SK-N-SH (cell line): ENCODE data around the gene PMM2. TPM values are rescaled to one million over a fixed set of nuclear protein-coding genes. Genes with fewer than 3 reads are reported as not detected.
A peak's percentile ranks its signal among the peaks of the same experiment; 100 is the strongest.
"Not testable (repeated sequence)": the region's sequence is repeated elsewhere in the genome, so short reads cannot be mapped to it uniquely, and the experiment has no call there.

Experiments
- CTCF ChIA-PET: fragments of 300-600, 350-600 bp; formaldehyde crosslinking; extraction: SDS; loops from one replicate; lab custom pipeline; 2021; lab: Yijun Ruan, JAX
- POLR2A ChIA-PET: fragments of 350-600 bp; sonication (Branson Sonifier 250); formaldehyde crosslinking; extraction: SDS; loops from one replicate; lab custom pipeline; 2020; ENCODE audit warnings: antibody characterized with exemption, inconsistent platforms; lab: Yijun Ruan, JAX
- DNase-seq: peaks from one replicate; pipeline ENCODE4 v3.0.0; 2012
- H2AFZ ChIP-seq: fragments of 200-600 bp; sonication (generic); 2 replicates; pipeline ENCODE4 v1.8.1; 2016; ENCODE audit warnings: antibody characterized with exemption, mild to moderate bottlenecking, low read depth
- H3F3A ChIP-seq: fragments of 200-600 bp; sonication (generic); replicated peaks from 2 replicates; pipeline ENCODE3; 2016; ENCODE audit warnings: antibody characterized with exemption, mild to moderate bottlenecking; ENCODE audit not compliant: insufficient read depth
- H3K27ac ChIP-seq, 2 experiments: fragments of 200-500 bp in 1 of 2; fragments of 200-600 bp in 1 of 2; sonication (Bioruptor generic) in 1 of 2; sonication (generic), shearing (Covaris generic) in 1 of 2; 2 replicates each; pipeline versions ENCODE4 v1.5.1 to v1.6.1; 2014 to 2016; ENCODE audit warnings: low read depth in 2 of 2, inconsistent platforms in 1 of 2, low read length in 1 of 2, mild to moderate bottlenecking in 1 of 2, mixed read lengths in 1 of 2
- H3K27me3 ChIP-seq: fragments of 200-600 bp; sonication (generic), shearing (Covaris generic); 2 replicates; pipeline ENCODE4 v1.6.1; 2016; ENCODE audit warnings: mixed run types; ENCODE audit not compliant: insufficient read depth
- H3K36me3 ChIP-seq, 2 experiments: fragments of 200-500 bp in 1 of 2; fragments of 200-600 bp in 1 of 2; sonication (Bioruptor generic) in 1 of 2; sonication (generic) in 1 of 2; replicated peaks in 1 of 2; 2 replicates each; pipeline versions ENCODE3 to v1.5.1; 2014 to 2016; ENCODE audit warnings: low read length in 1 of 2, mild to moderate bottlenecking in 1 of 2; ENCODE audit not compliant: insufficient read depth in 2 of 2, control insufficient read depth in 1 of 2
- H3K4me1 ChIP-seq, 2 experiments: fragments of 200-500 bp in 1 of 2; fragments of 200-600 bp in 1 of 2; sonication (Bioruptor generic) in 1 of 2; sonication (generic), shearing (Covaris generic) in 1 of 2; 2 replicates each; pipeline versions ENCODE4 v1.5.1 to v1.6.1; 2014 to 2016; ENCODE audit warnings: low read depth in 1 of 2, low read length in 1 of 2, mixed run types in 1 of 2; ENCODE audit not compliant: insufficient read depth in 2 of 2, control insufficient read depth in 1 of 2
- H3K4me2 ChIP-seq: fragments of 200-600 bp; sonication (generic), shearing (Covaris generic); 2 replicates; pipeline ENCODE4 v1.6.1; 2017; ENCODE audit warnings: mixed run types
- H3K4me3 ChIP-seq, 2 experiments: fragments of 200-500 bp in 1 of 2; fragments of 200-600 bp in 1 of 2; sonication (Bioruptor generic) in 1 of 2; sonication (generic), shearing (Covaris generic) in 1 of 2; 2 replicates each; pipeline versions ENCODE4 v1.5.1 to v1.8.1; 2014 to 2016; ENCODE audit warnings: low read depth in 2 of 2, inconsistent platforms in 1 of 2, low read length in 1 of 2, mild to moderate bottlenecking in 1 of 2, mixed read lengths in 1 of 2, moderate library complexity in 1 of 2
- H3K79me2 ChIP-seq: fragments of 200-600 bp; sonication (generic); 2 replicates; pipeline ENCODE4 v1.8.1; 2017; ENCODE audit warnings: mild to moderate bottlenecking; ENCODE audit not compliant: insufficient read depth
- H3K9ac ChIP-seq: fragments of 200-600 bp; sonication (generic); 2 replicates; pipeline ENCODE4 v1.6.1; 2017; ENCODE audit warnings: mixed run types
- H3K9me2 ChIP-seq: fragments of 200-600 bp; sonication (generic); 2 replicates; pipeline ENCODE4 v1.6.1; 2017; ENCODE audit warnings: mixed run types
- H3K9me3 ChIP-seq: fragments of 200-600 bp; sonication (generic); 2 replicates; pipeline ENCODE4 v1.6.1; 2017; ENCODE audit warnings: mixed run types, mild to moderate bottlenecking, moderate library complexity
- H4K20me1 ChIP-seq: fragments of 200-600 bp; sonication (generic); 2 replicates; pipeline ENCODE4 v1.6.1; 2017; ENCODE audit warnings: mild to moderate bottlenecking, mixed run types; ENCODE audit not compliant: insufficient read depth
- ELF1 ChIP-seq: IDR thresholded peaks from 2 replicates; pipeline ENCODE4 v1.4.0; 2012
- EZH2phosphoT487 ChIP-seq: fragments of 200-600 bp; sonication (generic); IDR thresholded peaks from 2 replicates; pipeline ENCODE4 v1.6.1; 2017; ENCODE audit warnings: low read depth, mixed run types, mild to moderate bottlenecking, antibody characterized with exemption, moderate library complexity, borderline replicate concordance
- FOXJ3 ChIP-seq: sonication (generic); formaldehyde crosslinking; IDR thresholded peaks from 2 replicates; pipeline ENCODE4 v1.5.1; 2020; ENCODE audit warnings: mild to moderate bottlenecking, missing genetic modification reagents
- FOXM1 ChIP-seq: IDR thresholded peaks from 2 replicates; pipeline ENCODE4 v1.4.0; 2012; ENCODE audit warnings: low read depth, mild to moderate bottlenecking
- MAX ChIP-seq: IDR thresholded peaks from 2 replicates; pipeline ENCODE4 v1.4.0; 2012; ENCODE audit warnings: low read depth
- MXI1 ChIP-seq: IDR thresholded peaks from 2 replicates; pipeline ENCODE4 v1.6.1; 2012; ENCODE audit warnings: mild to moderate bottlenecking, low read depth, low read length, improper control_type of control experiment
- NFIC ChIP-seq: IDR thresholded peaks from 2 replicates; pipeline ENCODE4 v1.4.0; 2012; ENCODE audit warnings: borderline replicate concordance
- PBX3 ChIP-seq: IDR thresholded peaks from 2 replicates; pipeline ENCODE4; 2012
- POLR2AphosphoS5 ChIP-seq: IDR thresholded peaks from 2 replicates; pipeline ENCODE4 v1.6.1; 2012; ENCODE audit warnings: low read depth, low read length
- RXRA ChIP-seq: IDR thresholded peaks from 2 replicates; pipeline ENCODE4 v1.4.0; 2012; ENCODE audit warnings: low read depth, mild to moderate bottlenecking, borderline replicate concordance
- SIN3A ChIP-seq: IDR thresholded peaks from 2 replicates; pipeline ENCODE4 v1.6.1; 2012; ENCODE audit warnings: low read depth, mild to moderate bottlenecking, low read length, moderate library complexity, borderline replicate concordance
- SMC3 ChIP-seq: IDR thresholded peaks from 2 replicates; pipeline ENCODE4 v1.6.1; 2012; ENCODE audit warnings: low read depth, low read length, improper control_type of control experiment
- TCF12 ChIP-seq: IDR thresholded peaks from 2 replicates; pipeline ENCODE4 v1.4.0; 2012
- TEAD4 ChIP-seq: IDR thresholded peaks from 2 replicates; pipeline ENCODE4 v1.4.0; 2012; ENCODE audit warnings: mild to moderate bottlenecking, borderline replicate concordance; ENCODE audit not compliant: insufficient read depth
- USF1 ChIP-seq: IDR thresholded peaks from 2 replicates; pipeline ENCODE4 v1.4.0; 2012; ENCODE audit warnings: low read depth, borderline replicate concordance
- WGBS: methylation state at CpG from one replicate; pipeline ENCODE4 v1.1.6; 2017; ENCODE audit warnings: low lambda C conversion rate; 5-methylcytosine and 5-hydroxymethylcytosine counted together
- polyA plus RNA-seq, 3 experiments: library from polyadenylated mRNA; depleted of rRNA; stranded (reverse); fragments of >200 nt; gene quantifications; 2 replicates each; pipeline ENCODE4 v1.2.3, GENCODE V29; 2012
- TF ChIP-seq, protein P1 (sequence below): IDR thresholded peaks from 2 replicates; pipeline ENCODE4 v1.4.0; 2012; ENCODE audit warnings: low read depth, borderline replicate concordance
- TF ChIP-seq, protein P2 (sequence below): IDR thresholded peaks from 2 replicates; pipeline ENCODE4 v1.6.1; 2012; ENCODE audit warnings: mild to moderate bottlenecking, low read depth, low read length, moderate library complexity

The PMM2 gene
- polyA plus RNA-seq, 1 of the 3 experiments (the other 2 are of a cell fraction): 24.3 TPM

- DNase-seq, CTCF ChIA-PET, H2AFZ ChIP-seq, H3K4me3 ChIP-seq, H3K27ac ChIP-seq, H3K4me1 ChIP-seq, H3K9me3 ChIP-seq, H3K9me2 ChIP-seq, POLR2A ChIA-PET, H3K27me3 ChIP-seq, H3K4me2 ChIP-seq, H3K9ac ChIP-seq: not testable (repeated sequence)
- H3F3A ChIP-seq: peaks cover 27% of the 10 kb centered on the region
- peaks cover 31% of the 10 kb centered on the region for H4K20me1 ChIP-seq
- WGBS: 81% methylated on average over 10 of the region's 12 CpGs
- H3K36me3 ChIP-seq: peaks cover 0 to 10% of the 10 kb centered on the region in 2 experiments
- H3K79me2 ChIP-seq: peaks cover 50% of the 10 kb centered on the region
These were observed 45.7 kb downstream of the PMM2 start for GRCh38 chr16:8843296-8843695.

DNA sequence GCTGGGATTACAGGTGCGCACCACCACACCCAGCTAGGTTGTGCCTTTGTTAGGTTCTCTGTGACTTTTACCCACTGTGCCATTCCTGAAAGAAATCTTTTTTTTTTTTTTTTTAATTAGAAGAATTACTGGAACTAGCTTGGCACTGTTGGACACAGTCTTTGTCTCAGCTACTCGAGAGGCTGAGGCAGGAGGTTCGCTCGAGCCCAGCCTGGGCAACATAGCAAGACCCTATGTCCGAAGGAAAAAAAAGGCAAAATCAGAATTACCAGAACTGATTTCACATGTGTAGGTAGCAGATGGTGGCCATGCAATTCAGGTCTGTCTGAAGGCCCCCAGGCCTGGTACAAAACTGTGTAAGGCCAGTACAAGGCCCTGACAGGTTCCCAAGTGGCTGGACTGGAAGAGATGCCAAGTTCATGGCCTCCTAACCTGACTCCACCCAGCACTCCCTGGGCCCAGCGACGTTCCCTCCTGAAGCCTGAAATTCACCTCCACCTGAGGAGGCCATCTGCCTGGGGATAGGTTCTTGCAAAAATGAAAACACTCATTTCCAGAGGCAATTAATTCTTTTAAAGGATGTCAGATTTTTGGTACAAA, 48.2 kb downstream of the PMM2 start:
- H3K27ac ChIP-seq: no peak overlapping the region
- no peaks in the 10 kb centered on the region for H3K9me3 ChIP-seq
- ChIA-PET CTCF (no interaction called here), POLR2A (no interaction called here)
- H2AFZ ChIP-seq: no peak overlapping the region
- no peaks in the 10 kb centered on the region for H3K9me2 ChIP-seq
- H4K20me1 ChIP-seq: peaks cover 35% of the 10 kb centered on the region
- peaks cover 13 to 21% of the 10 kb centered on the region in 2 experiments; a peak in 3 of 4 replicates for H3K4me1 ChIP-seq
- H3K4me3 ChIP-seq: no peak overlapping the region
- H3K79me2 ChIP-seq: peaks cover 27% of the 10 kb centered on the region; the same call in 1 of the 2 replicates
- H3K36me3 ChIP-seq: peaks cover 6 to 25% of the 10 kb centered on the region in 2 experiments
- H3F3A ChIP-seq: peaks cover 48% of the 10 kb centered on the region
- TF ChIP-seq PBX3 (no peak), USF1 (no peak), MXI1 (no peak), TCF12 (no peak), ELF1 (no peak), FOXJ3 (CRISPR knock-in tag) (no peak), RXRA (no peak), POLR2AphosphoS5 (no peak), NFIC (no peak), FOXM1 (no peak), TEAD4 (no peak), SMC3 (no peak), EZH2phosphoT487 (no peak), MAX (no peak), SIN3A (no peak)
- TF ChIP-seq, protein P1, sequence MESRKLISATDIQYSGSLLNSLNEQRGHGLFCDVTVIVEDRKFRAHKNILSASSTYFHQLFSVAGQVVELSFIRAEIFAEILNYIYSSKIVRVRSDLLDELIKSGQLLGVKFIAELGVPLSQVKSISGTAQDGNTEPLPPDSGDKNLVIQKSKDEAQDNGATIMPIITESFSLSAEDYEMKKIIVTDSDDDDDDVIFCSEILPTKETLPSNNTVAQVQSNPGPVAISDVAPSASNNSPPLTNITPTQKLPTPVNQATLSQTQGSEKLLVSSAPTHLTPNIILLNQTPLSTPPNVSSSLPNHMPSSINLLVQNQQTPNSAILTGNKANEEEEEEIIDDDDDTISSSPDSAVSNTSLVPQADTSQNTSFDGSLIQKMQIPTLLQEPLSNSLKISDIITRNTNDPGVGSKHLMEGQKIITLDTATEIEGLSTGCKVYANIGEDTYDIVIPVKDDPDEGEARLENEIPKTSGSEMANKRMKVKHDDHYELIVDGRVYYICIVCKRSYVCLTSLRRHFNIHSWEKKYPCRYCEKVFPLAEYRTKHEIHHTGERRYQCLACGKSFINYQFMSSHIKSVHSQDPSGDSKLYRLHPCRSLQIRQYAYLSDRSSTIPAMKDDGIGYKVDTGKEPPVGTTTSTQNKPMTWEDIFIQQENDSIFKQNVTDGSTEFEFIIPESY: no peak
- TF ChIP-seq, protein P2, sequence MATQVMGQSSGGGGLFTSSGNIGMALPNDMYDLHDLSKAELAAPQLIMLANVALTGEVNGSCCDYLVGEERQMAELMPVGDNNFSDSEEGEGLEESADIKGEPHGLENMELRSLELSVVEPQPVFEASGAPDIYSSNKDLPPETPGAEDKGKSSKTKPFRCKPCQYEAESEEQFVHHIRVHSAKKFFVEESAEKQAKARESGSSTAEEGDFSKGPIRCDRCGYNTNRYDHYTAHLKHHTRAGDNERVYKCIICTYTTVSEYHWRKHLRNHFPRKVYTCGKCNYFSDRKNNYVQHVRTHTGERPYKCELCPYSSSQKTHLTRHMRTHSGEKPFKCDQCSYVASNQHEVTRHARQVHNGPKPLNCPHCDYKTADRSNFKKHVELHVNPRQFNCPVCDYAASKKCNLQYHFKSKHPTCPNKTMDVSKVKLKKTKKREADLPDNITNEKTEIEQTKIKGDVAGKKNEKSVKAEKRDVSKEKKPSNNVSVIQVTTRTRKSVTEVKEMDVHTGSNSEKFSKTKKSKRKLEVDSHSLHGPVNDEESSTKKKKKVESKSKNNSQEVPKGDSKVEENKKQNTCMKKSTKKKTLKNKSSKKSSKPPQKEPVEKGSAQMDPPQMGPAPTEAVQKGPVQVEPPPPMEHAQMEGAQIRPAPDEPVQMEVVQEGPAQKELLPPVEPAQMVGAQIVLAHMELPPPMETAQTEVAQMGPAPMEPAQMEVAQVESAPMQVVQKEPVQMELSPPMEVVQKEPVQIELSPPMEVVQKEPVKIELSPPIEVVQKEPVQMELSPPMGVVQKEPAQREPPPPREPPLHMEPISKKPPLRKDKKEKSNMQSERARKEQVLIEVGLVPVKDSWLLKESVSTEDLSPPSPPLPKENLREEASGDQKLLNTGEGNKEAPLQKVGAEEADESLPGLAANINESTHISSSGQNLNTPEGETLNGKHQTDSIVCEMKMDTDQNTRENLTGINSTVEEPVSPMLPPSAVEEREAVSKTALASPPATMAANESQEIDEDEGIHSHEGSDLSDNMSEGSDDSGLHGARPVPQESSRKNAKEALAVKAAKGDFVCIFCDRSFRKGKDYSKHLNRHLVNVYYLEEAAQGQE: no peak
- H3K27me3 ChIP-seq: no peaks in the 10 kb centered on the region
- H3K4me2 ChIP-seq: no peak overlapping the region
- DNase-seq: peak; percentile 7
- 96% methylated on average over 7 of the region's 7 CpGs for WGBS
- H3K9ac ChIP-seq: no peak overlapping the region
